ENCODE results near the gene POC1A.

POC1A gene

DNA sequence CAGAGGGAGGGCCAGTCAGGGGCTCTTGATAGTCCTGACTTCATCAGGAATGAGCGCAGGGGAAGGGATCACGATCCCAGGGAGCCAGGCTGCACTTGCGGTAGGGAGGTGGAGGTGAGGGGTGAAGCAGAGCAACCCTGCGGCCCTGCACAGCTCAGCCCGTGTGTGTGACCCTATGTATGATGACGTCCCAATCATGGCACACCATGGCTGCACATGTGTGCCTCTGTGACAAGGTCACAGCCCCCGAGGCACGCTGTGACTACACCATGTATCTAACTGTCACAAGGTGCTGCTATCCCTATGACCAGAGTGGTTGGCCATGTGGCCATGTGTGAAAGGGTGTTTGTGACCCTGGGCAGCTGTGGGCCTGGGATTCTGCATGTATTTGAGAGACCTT, 30.5 kb upstream of the POC1A start:
- H4K8ac ChIP-seq (ENCODE audit: low read length) = no peak overlapping the region
- H3K4me3 ChIP-seq (ENCODE audit: insufficient read depth in 1 of 2, low read depth in 1 of 2, low read length in 2 of 2) = no peak overlapping the region
- H3K18ac ChIP-seq (ENCODE audit: low read depth in 1 of 2, low read length in 2 of 2) = no peak overlapping the region
- H3K36me3 ChIP-seq (ENCODE audit: control insufficient read depth in 1 of 2, insufficient read depth in 2 of 2, low read depth in 1 of 2, low read length in 2 of 2) = no peaks in the 10 kb centered on the region
- no peak overlapping the region for H2BK12ac ChIP-seq (ENCODE audit: low read length in 2 of 2)
- no peak overlapping the region for H3K4me2 ChIP-seq (ENCODE audit: low read length, poor library complexity, severe bottlenecking)
- no peak overlapping the region for H3K23ac ChIP-seq (ENCODE audit: low read length in 2 of 2)
- H3K4ac ChIP-seq (ENCODE audit: low read depth in 1 of 2, low read length in 2 of 2) = no peak overlapping the region
- no peak overlapping the region for H2AFZ ChIP-seq (ENCODE audit: low read depth, low read length)
- no peaks in the 10 kb centered on the region for H3K27me3 ChIP-seq (ENCODE audit: control insufficient read depth in 1 of 2, insufficient read depth in 1 of 2, low read length in 2 of 2)
- H3K14ac ChIP-seq (ENCODE audit: low read length in 2 of 2) = no peak overlapping the region
- no peak overlapping the region for H2BK120ac ChIP-seq (ENCODE audit: low read depth, low read length)
- no peak for DNase-seq
- no peak overlapping the region for H2BK5ac ChIP-seq (ENCODE audit: low read depth, low read length, poor library complexity, severe bottlenecking)
- no peak overlapping the region for H3K27ac ChIP-seq (ENCODE audit: low read length, poor library complexity, severe bottlenecking)
- H3K9me3 ChIP-seq (ENCODE audit: control insufficient read depth, low read length) = no peaks in the 10 kb centered on the region
- no peak overlapping the region for H3K9ac ChIP-seq (ENCODE audit: low read length)
- H4K91ac ChIP-seq (ENCODE audit: low read length) = no peak overlapping the region
- WGBS = 88% methylated on average over 8 of the region's 8 CpGs
- no peak overlapping the region for H2AK5ac ChIP-seq (ENCODE audit: low read length, severe bottlenecking)
- peaks cover 3% of the 10 kb centered on the region for H3K4me1 ChIP-seq (ENCODE audit: control insufficient read depth, insufficient read depth, low read depth, low read length)
- no peaks in the 10 kb centered on the region for H3K79me1 ChIP-seq (replicated peaks; ENCODE audit: low read length, poor library complexity, severe bottlenecking)
- no peak overlapping the region for H2BK15ac ChIP-seq (ENCODE audit: low read depth, poor library complexity, severe bottlenecking)

DNA sequence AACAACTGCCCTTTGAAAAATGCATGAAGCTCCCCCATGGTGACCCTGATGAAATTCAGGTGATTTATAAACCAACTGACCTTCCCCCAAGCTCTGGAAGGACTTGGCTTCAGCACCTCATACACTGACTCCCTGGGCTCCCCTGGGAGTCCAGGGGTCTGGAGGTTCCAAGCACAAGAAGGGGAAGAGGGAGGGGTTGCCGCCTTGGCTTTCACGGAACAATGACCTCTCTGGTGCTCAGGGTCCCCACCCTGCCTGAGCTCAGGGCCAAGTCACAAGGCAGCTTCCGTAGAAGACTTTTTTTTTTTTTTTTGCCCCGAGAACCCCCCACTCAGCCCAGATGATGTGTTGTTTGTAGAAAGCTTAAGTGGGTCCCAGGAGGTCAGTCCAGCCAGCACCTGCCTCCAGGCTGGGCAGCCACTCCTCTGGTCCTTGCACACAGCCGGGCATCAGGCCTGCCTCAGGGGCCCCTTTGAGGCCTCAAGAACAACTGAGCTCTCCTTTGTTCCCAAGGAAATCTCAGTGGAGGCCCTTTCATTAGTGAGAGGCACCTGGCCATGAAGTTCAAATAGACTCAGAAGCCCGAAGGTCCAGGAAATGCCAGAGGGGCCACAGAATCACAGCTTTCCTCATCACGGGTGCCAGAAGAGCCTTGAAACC, 29.7 kb upstream of the POC1A start:
- Histone ChIP-seq H2BK15ac (ENCODE audit: low read depth, poor library complexity, severe bottlenecking) (no peak overlapping the region), H3K27ac (ENCODE audit: low read length, poor library complexity, severe bottlenecking) (no peak overlapping the region), H3K4me1 (ENCODE audit: control insufficient read depth, insufficient read depth, low read depth, low read length) (peaks cover 3% of the 10 kb centered on the region), H4K91ac (ENCODE audit: low read length) (no peak overlapping the region), H3K27me3 (ENCODE audit: control insufficient read depth in 1 of 2, insufficient read depth in 1 of 2, low read length in 2 of 2) (peaks cover 0 to 2% of the 10 kb centered on the region in 2 experiments), H2BK120ac (ENCODE audit: low read depth, low read length) (no peak overlapping the region), H3K9me3 (ENCODE audit: control insufficient read depth, low read length) (no peaks in the 10 kb centered on the region), H3K36me3 (ENCODE audit: control insufficient read depth in 1 of 2, insufficient read depth in 2 of 2, low read depth in 1 of 2, low read length in 2 of 2) (no peaks in the 10 kb centered on the region), H3K4me2 (ENCODE audit: low read length, poor library complexity, severe bottlenecking) (no peak overlapping the region), H3K23ac (ENCODE audit: low read length in 2 of 2) (no peak overlapping the region), H3K4ac (ENCODE audit: low read depth in 1 of 2, low read length in 2 of 2) (no peak overlapping the region), H3K4me3 (ENCODE audit: insufficient read depth in 1 of 2, low read depth in 1 of 2, low read length in 2 of 2) (no peak overlapping the region), H3K14ac (ENCODE audit: low read length in 2 of 2) (no peak overlapping the region), H2AFZ (ENCODE audit: low read depth, low read length) (no peak overlapping the region), H4K8ac (ENCODE audit: low read length) (no peak overlapping the region), H2AK5ac (ENCODE audit: low read length, severe bottlenecking) (no peak overlapping the region), H2BK5ac (ENCODE audit: low read depth, low read length, poor library complexity, severe bottlenecking) (no peak overlapping the region), H3K18ac (ENCODE audit: low read depth in 1 of 2, low read length in 2 of 2) (no peak overlapping the region), H3K9ac (ENCODE audit: low read length) (no peak overlapping the region), H3K79me1 (replicated peaks; ENCODE audit: low read length, poor library complexity, severe bottlenecking) (no peaks in the 10 kb centered on the region), H2BK12ac (ENCODE audit: low read length in 2 of 2) (no peak overlapping the region)
- 85% methylated on average over 5 of the region's 7 CpGs for WGBS
- DNase-seq = no peak

DNA sequence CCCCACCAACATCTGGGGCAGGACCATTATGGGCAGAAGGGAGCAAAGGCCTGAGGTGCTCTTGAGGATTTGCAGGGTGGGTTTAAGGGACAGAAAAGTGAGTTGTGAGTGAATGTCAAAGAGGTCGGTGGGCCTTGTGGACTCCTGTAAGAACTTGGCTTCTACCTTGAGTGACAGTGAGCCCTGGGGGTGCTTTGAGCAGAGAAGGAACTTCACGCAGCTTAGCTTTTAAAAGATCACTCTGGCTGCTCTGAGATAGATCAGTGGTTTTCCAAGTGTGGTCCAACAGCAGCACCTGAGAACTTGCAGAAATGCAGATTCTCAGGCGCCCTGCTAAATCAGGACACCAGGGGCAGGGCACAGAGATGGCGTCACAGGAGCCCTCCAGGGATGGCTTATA, 28.5 kb upstream of the POC1A start:
- no peak overlapping the region for H3K23ac ChIP-seq (ENCODE audit: low read length in 2 of 2)
- H3K27me3 ChIP-seq (ENCODE audit: control insufficient read depth in 1 of 2, insufficient read depth in 1 of 2, low read length in 2 of 2) = peaks cover 0 to 8% of the 10 kb centered on the region in 2 experiments
- H2BK5ac ChIP-seq (ENCODE audit: low read depth, low read length, poor library complexity, severe bottlenecking) = no peak overlapping the region
- no peak overlapping the region for H3K4ac ChIP-seq (ENCODE audit: low read depth in 1 of 2, low read length in 2 of 2)
- H3K27ac ChIP-seq (ENCODE audit: low read length, poor library complexity, severe bottlenecking) = no peak overlapping the region
- H3K4me2 ChIP-seq (ENCODE audit: low read length, poor library complexity, severe bottlenecking) = no peak overlapping the region
- DNase-seq = no peak
- H2BK15ac ChIP-seq (ENCODE audit: low read depth, poor library complexity, severe bottlenecking) = no peak overlapping the region
- H4K8ac ChIP-seq (ENCODE audit: low read length) = no peak overlapping the region
- H3K4me1 ChIP-seq (ENCODE audit: control insufficient read depth, insufficient read depth, low read depth, low read length) = peaks cover 3% of the 10 kb centered on the region
- no peak overlapping the region for H3K9ac ChIP-seq (ENCODE audit: low read length)
- no peak overlapping the region for H3K4me3 ChIP-seq (ENCODE audit: insufficient read depth in 1 of 2, low read depth in 1 of 2, low read length in 2 of 2)
- H3K9me3 ChIP-seq (ENCODE audit: control insufficient read depth, low read length) = no peaks in the 10 kb centered on the region
- 86% methylated on average over 4 of the region's 4 CpGs for WGBS
- no peak overlapping the region for H4K91ac ChIP-seq (ENCODE audit: low read length)
- no peaks in the 10 kb centered on the region for H3K36me3 ChIP-seq (ENCODE audit: control insufficient read depth in 1 of 2, insufficient read depth in 2 of 2, low read depth in 1 of 2, low read length in 2 of 2)
- no peak overlapping the region for H2AK5ac ChIP-seq (ENCODE audit: low read length, severe bottlenecking)
- no peak overlapping the region for H3K18ac ChIP-seq (ENCODE audit: low read depth in 1 of 2, low read length in 2 of 2)
- H3K79me1 ChIP-seq (replicated peaks; ENCODE audit: low read length, poor library complexity, severe bottlenecking) = no peaks in the 10 kb centered on the region
- no peak overlapping the region for H3K14ac ChIP-seq (ENCODE audit: low read length in 2 of 2)
- no peak overlapping the region for H2AFZ ChIP-seq (ENCODE audit: low read depth, low read length)
- no peak overlapping the region for H2BK120ac ChIP-seq (ENCODE audit: low read depth, low read length)
- no peak overlapping the region for H2BK12ac ChIP-seq (ENCODE audit: low read length in 2 of 2)

DNA sequence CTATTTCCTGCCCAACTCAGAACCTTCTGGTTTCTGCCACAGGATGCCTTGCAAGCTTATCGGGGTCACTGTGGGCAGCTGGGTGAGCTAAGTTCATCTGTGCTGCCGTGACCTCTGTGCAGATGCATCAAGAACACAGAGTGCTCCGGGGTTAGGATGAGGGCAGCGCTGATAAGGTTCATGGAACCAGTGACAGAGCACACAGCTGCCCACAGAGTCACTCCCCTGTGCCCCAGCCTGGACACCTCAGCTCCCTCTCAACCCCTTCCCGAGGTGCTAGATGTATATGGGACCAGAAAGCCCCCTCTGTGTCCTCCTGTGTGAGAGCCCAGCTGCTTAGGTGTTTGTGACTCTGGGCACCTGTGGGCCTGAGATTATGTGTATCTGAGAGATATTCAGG, 28.0 kb upstream of the POC1A start:
- H4K8ac ChIP-seq (ENCODE audit: low read length) = no peak overlapping the region
- no peak overlapping the region for H2BK120ac ChIP-seq (ENCODE audit: low read depth, low read length)
- H3K27ac ChIP-seq (ENCODE audit: low read length, poor library complexity, severe bottlenecking) = no peak overlapping the region
- peaks cover 3% of the 10 kb centered on the region for H3K4me1 ChIP-seq (ENCODE audit: control insufficient read depth, insufficient read depth, low read depth, low read length)
- H3K18ac ChIP-seq (ENCODE audit: low read depth in 1 of 2, low read length in 2 of 2) = no peak overlapping the region
- 99% methylated on average over 5 of the region's 5 CpGs for WGBS
- H3K36me3 ChIP-seq (ENCODE audit: control insufficient read depth in 1 of 2, insufficient read depth in 2 of 2, low read depth in 1 of 2, low read length in 2 of 2) = no peaks in the 10 kb centered on the region
- no peak overlapping the region for H2BK5ac ChIP-seq (ENCODE audit: low read depth, low read length, poor library complexity, severe bottlenecking)
- no peak overlapping the region for H3K4ac ChIP-seq (ENCODE audit: low read depth in 1 of 2, low read length in 2 of 2)
- H3K4me2 ChIP-seq (ENCODE audit: low read length, poor library complexity, severe bottlenecking) = no peak overlapping the region
- no peak overlapping the region for H3K14ac ChIP-seq (ENCODE audit: low read length in 2 of 2)
- H2AFZ ChIP-seq (ENCODE audit: low read depth, low read length) = no peak overlapping the region
- no peak overlapping the region for H3K4me3 ChIP-seq (ENCODE audit: insufficient read depth in 1 of 2, low read depth in 1 of 2, low read length in 2 of 2)
- no peak overlapping the region for H2AK5ac ChIP-seq (ENCODE audit: low read length, severe bottlenecking)
- no peak overlapping the region for H2BK12ac ChIP-seq (ENCODE audit: low read length in 2 of 2)
- no peak for DNase-seq
- H4K91ac ChIP-seq (ENCODE audit: low read length) = no peak overlapping the region
- H3K9me3 ChIP-seq (ENCODE audit: control insufficient read depth, low read length) = no peaks in the 10 kb centered on the region
- H2BK15ac ChIP-seq (ENCODE audit: low read depth, poor library complexity, severe bottlenecking) = no peak overlapping the region
- H3K79me1 ChIP-seq (replicated peaks; ENCODE audit: low read length, poor library complexity, severe bottlenecking) = no peaks in the 10 kb centered on the region
- H3K9ac ChIP-seq (ENCODE audit: low read length) = no peak overlapping the region
- no peak overlapping the region for H3K23ac ChIP-seq (ENCODE audit: low read length in 2 of 2)
- H3K27me3 ChIP-seq (ENCODE audit: control insufficient read depth in 1 of 2, insufficient read depth in 1 of 2, low read length in 2 of 2) = peaks cover 0 to 8% of the 10 kb centered on the region in 2 experiments

Data from mesenchymal stem cell (in vitro differentiated cells and primary cell).